ENCODE data around the gene TMEM212.

DNA sequence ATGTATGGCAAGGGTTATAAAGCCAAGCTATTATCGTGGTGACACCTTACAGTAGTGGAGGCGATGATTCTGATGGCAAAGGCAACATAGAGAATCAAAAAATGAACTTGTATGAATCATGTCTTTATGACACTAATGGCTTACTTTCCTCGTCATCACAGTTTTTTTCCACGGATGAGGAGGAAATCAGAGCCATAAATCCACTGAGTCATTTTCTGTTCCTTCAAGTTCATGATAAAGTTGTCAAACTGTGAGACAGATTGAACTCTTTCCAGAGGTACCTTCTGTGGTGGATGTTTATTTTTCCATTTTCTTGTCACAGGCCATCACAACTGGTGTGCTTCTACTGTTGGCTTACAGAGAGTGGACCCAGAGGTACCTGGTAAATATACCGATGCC is 8.5 kb downstream of the TMEM212 start:
- TF ChIP-seq NFE2L2 (IDR thresholded peaks at IDR 0.05; ENCODE audit: low read length) (no peak), PCBP2 (optimal IDR thresholded peaks at IDR 0.05; ENCODE audit: low read depth, low read length, poor library complexity, severe bottlenecking) (no peak), MXD4 (CRISPR knock-in tag; IDR thresholded peaks at IDR 0.05) (no peak), HHEX (CRISPR knock-in tag; IDR thresholded peaks at IDR 0.05) (no peak), ZFP1 (CRISPR knock-in tag; IDR thresholded peaks at IDR 0.05) (no peak), ZNF331 (CRISPR knock-in tag; IDR thresholded peaks at IDR 0.05) (no peak)

Measured in HepG2 (cell line).